K562 (cell line): Measurements from ENCODE around the gene ATRNL1. TPM values are rescaled to one million over a fixed set of nuclear protein-coding genes. Genes with fewer than 3 reads are reported as not detected.

Source experiments
- ATAC-seq: fragments of 200-7000 bp; cut with Tn5 transposase; 3 replicates; pipeline ENCODE4 v1.9.1; 2020; ENCODE audit warnings: moderate library complexity
- BruUV-seq: library from RNA; stranded (reverse); fragments of 400-500 nt; replicated peaks from 2 replicates; lab custom pipeline; 2021; lab: Mats Ljungman, UMichigan
- CTCF ChIA-PET: fragments of 300-600 bp; formaldehyde crosslinking; extraction: SDS; loops from one replicate; lab custom pipeline; 2021; ENCODE audit warnings: low intra/inter-chr PET ratio; lab: Yijun Ruan, JAX
- POLR2A ChIA-PET: fragments of 300-600, 350-650 bp; sonication (Branson Sonifier 250); formaldehyde crosslinking; extraction: SDS; loops from one replicate; lab custom pipeline; 2021; ENCODE audit warnings: antibody characterized with exemption, inconsistent platforms; lab: Yijun Ruan, JAX
- DNase-seq, 4 experiments: peaks; one replicate each; pipeline versions ENCODE4 v3.0.0 to v3.0.0-alpha.2; 2011 to 2018; ENCODE audit warnings: low spot score in 3 of 4, mixed read lengths in 3 of 4; ENCODE audit errors: extremely low read depth in 1 of 4
- FAIRE-seq: peaks from 2 replicates; lab custom pipeline; 2011; peaks lifted over from hg19 to GRCh38; lab: Jason Lieb, UNC
- H2AFZ ChIP-seq: 2 replicates; pipeline ENCODE4 v1.6.0; 2011; ENCODE audit warnings: low read depth, low read length, control low read depth, inconsistent platforms
- H3K27ac ChIP-seq: fragments of 200-600 bp; 3 replicates; pipeline ENCODE4 v1.8.0; 2011; ENCODE audit warnings: low read depth, mild to moderate bottlenecking, control low read depth, inconsistent platforms, low read length, moderate library complexity, mixed read lengths; ENCODE audit errors: extremely low read depth
- H3K27me3 ChIP-seq, 2 experiments: fragments of 300-600 bp in 1 of 2; 2 replicates in 1 of 2; 3 replicates in 1 of 2; pipeline versions ENCODE4 v1.6.0 to v1.8.0; 2011; ENCODE audit warnings: inconsistent platforms in 2 of 2, low read length in 2 of 2, mild to moderate bottlenecking in 1 of 2, mixed read lengths in 1 of 2, moderate library complexity in 1 of 2; ENCODE audit not compliant: control insufficient read depth in 2 of 2, insufficient read depth in 2 of 2
- H3K36me3 ChIP-seq: fragments of 300-600 bp; 3 replicates; pipeline ENCODE4 v1.8.0; 2011; ENCODE audit warnings: mild to moderate bottlenecking, low read length, inconsistent platforms; ENCODE audit not compliant: control insufficient read depth, insufficient read depth
- H3K4me1 ChIP-seq, 2 experiments: fragments of 200-600 bp in 1 of 2; replicated peaks in 1 of 2; 2 replicates in 1 of 2; 3 replicates in 1 of 2; pipeline versions ENCODE4 v1.5.1 to v1.8.0; 2011; ENCODE audit warnings: inconsistent platforms in 2 of 2, low read length in 2 of 2, mild to moderate bottlenecking in 1 of 2, mixed read lengths in 1 of 2, moderate library complexity in 1 of 2; ENCODE audit not compliant: control insufficient read depth in 2 of 2, insufficient read depth in 2 of 2
- H3K4me2 ChIP-seq: 2 replicates; pipeline ENCODE4 v1.6.1; 2011; ENCODE audit warnings: low read length, control low read depth, inconsistent platforms, mixed read lengths; ENCODE audit not compliant: insufficient read depth
- H3K4me3 ChIP-seq: fragments of 200-600 bp; sonication (generic), shearing (Covaris generic); 2 replicates; pipeline ENCODE4 v1.5.1; 2016; ENCODE audit warnings: control low read depth, inconsistent platforms
- H3K79me2 ChIP-seq: fragments of 200-600 bp; 3 replicates; pipeline ENCODE4 v1.8.0; 2011; ENCODE audit warnings: low read length, inconsistent platforms; ENCODE audit not compliant: control insufficient read depth, insufficient read depth
- H3K9ac ChIP-seq, 2 experiments: 2 replicates each; pipeline versions ENCODE4 v1.6.0 to v1.6.1; 2011; ENCODE audit warnings: low read depth in 2 of 2, low read length in 2 of 2, control low read depth in 1 of 2, inconsistent platforms in 1 of 2, mild to moderate bottlenecking in 1 of 2, mixed read lengths in 1 of 2; ENCODE audit not compliant: insufficient read depth in 1 of 2
- H3K9me1 ChIP-seq: one replicate; pipeline ENCODE4 v1.6.0; 2011; ENCODE audit warnings: inconsistent platforms, mild to moderate bottlenecking, low read length, moderate library complexity; ENCODE audit not compliant: control insufficient read depth, insufficient read depth
- H3K9me3 ChIP-seq: replicated peaks from 2 replicates; pipeline ENCODE4 v1.5.1; 2011; ENCODE audit warnings: low read depth, low read length, inconsistent platforms; ENCODE audit not compliant: control insufficient read depth, insufficient read depth
- H4K20me1 ChIP-seq: replicated peaks from 2 replicates; pipeline ENCODE4 v1.6.1; 2011; ENCODE audit warnings: low read length, inconsistent platforms, mixed read lengths; ENCODE audit not compliant: control insufficient read depth, insufficient read depth
- ESRRB ChIP-seq: fragments of 250-450 bp; sonication (Bioruptor Pico); IDR thresholded peaks from 2 replicates; pipeline ENCODE4 v1.5.0; 2020; ENCODE audit warnings: mild to moderate bottlenecking, moderate library complexity, borderline replicate concordance
- KLF16 ChIP-seq: IDR thresholded peaks from 2 replicates; pipeline ENCODE4 v1.6.1; 2016; ENCODE audit warnings: antibody characterized with exemption
- NUFIP1 ChIP-seq: fragments of 450-650 bp; IDR thresholded peaks from 2 replicates; pipeline ENCODE4 v1.6.1; 2018; ENCODE audit not compliant: partially characterized antibody
- RBM15 ChIP-seq: fragments of 200-400 bp; formaldehyde crosslinking; IDR thresholded peaks from 2 replicates; pipeline ENCODE4 v1.6.1; 2018; ENCODE audit warnings: mild to moderate bottlenecking, low read length, moderate library complexity; ENCODE audit not compliant: insufficient read depth
- SOX6 ChIP-seq: fragments of 450-650 bp; IDR thresholded peaks from 2 replicates; pipeline ENCODE4 v1.6.1; 2014; ENCODE audit warnings: mild to moderate bottlenecking
- XRCC5 ChIP-seq: fragments of 200-400 bp; formaldehyde crosslinking; IDR thresholded peaks from 2 replicates; pipeline ENCODE4 v1.6.1; 2017; ENCODE audit warnings: low read depth, mild to moderate bottlenecking, low read length
- ZBTB7A ChIP-seq: IDR thresholded peaks from 2 replicates; pipeline ENCODE4 v1.6.1; 2011; ENCODE audit warnings: low read depth, mild to moderate bottlenecking, low read length, moderate library complexity, borderline replicate concordance; ENCODE audit not compliant: control insufficient read depth
- ZNF217 ChIP-seq: sonication (generic); formaldehyde crosslinking; IDR thresholded peaks from 2 replicates; pipeline ENCODE4 v1.8.0; 2022; ENCODE audit warnings: mild to moderate bottlenecking, missing genetic modification reagents
- ZNF274 ChIP-seq: IDR thresholded peaks from 2 replicates; pipeline ENCODE4 v1.6.1; 2011; ENCODE audit warnings: low read depth, mild to moderate bottlenecking, low read length, moderate library complexity, borderline replicate concordance
- ZNF785 ChIP-seq: fragments of 250-450 bp; sonication (Bioruptor Pico); IDR thresholded peaks from 2 replicates; pipeline ENCODE4 v1.4.0; 2020; ENCODE audit warnings: mild to moderate bottlenecking
- WGBS: fragments of 100-300 bp; shearing (Covaris generic); methylation state at CpG from one replicate; pipeline ENCODE4 v1.1.6; 2016; ENCODE audit warnings: low coverage, mixed read lengths; ENCODE audit not compliant: insufficient coverage; ENCODE audit errors: missing lambda C conversion rate; 5-methylcytosine and 5-hydroxymethylcytosine counted together
- in situ Hi-C: fragments of 300-500 bp; cut with MboI; formaldehyde crosslinking; loops from 4 replicates; pipeline ENCODE4 v1.15.0; 2018; ENCODE audit warnings: inconsistent platforms, mixed read lengths
- intact Hi-C: fragments of 100-400 bp; cut with micrococcal nuclease; formaldehyde crosslinking; loops from 2 replicates; pipeline ENCODE4 v1.14.2; 2022
- polyA plus RNA-seq, 8 experiments: library from polyadenylated mRNA; depleted of rRNA in 4 of 8; stranded (reverse) in 5 of 8; unstranded in 3 of 8; fragments of >200 nt; fragmentation: Nextera tagmentation in 2 of 8; fragmentation: Illumina TruSeq in 1 of 8; extraction: Ambion mirVana in 2 of 8; extraction: Trizol in 1 of 8; gene quantifications; 2 replicates each; pipeline versions ENCODE4 v1.2.1 to v1.2.3, GENCODE V29; 2011 to 2014; ENCODE audit warnings: inconsistent platforms in 1 of 8, missing spikeins in 1 of 8
- total RNA-seq, 7 experiments: library from RNA; depleted of rRNA in 6 of 7; stranded (reverse); fragments of >200 nt in 6 of 7; fragmentation: Illumina TruSeq in 2 of 7; extraction: Trizol in 2 of 7; gene quantifications; 2 replicates each; pipeline versions ENCODE4 v1.2.1 to v1.2.3, GENCODE V29; 2011 to 2021; ENCODE audit warnings: low replicate concordance in 1 of 7
- TF ChIP-seq, protein P1 (sequence below): sonication (generic); formaldehyde crosslinking; IDR thresholded peaks from 2 replicates; pipeline ENCODE4 v1.8.0; 2022; ENCODE audit warnings: missing genetic modification reagents, mild to moderate bottlenecking, borderline replicate concordance
- TF ChIP-seq, protein P2 (sequence below): fragments of 450-650 bp; IDR thresholded peaks from 2 replicates; pipeline ENCODE4 v1.6.1; 2016; ENCODE audit warnings: mild to moderate bottlenecking, moderate library complexity

Gene ATRNL1
- total and polyA plus RNA-seq, 9 of the 15 experiments (the other 6 are each of a cell fraction or from before 2014, with no cell fraction given) = 0.18 TPM; not detected in 8

DNA sequence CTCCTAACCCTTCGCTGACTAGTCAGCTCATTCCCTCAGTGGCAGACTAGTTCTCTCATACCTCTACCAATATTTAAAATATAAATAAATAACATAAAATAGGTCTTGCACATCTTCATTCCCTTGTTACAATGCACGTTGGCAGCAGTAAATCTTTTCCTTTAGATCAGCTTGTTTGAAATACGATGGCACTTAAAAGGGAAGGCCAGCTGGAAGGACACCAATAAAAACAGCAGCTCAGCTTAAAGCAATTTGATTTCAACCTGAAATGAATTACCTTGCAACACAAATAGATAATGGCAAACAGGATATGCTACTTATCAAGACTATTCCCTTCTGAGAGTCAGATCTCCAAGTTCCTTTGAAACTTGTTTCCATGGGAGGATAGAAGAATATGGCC lies 858.1 kb downstream of the ATRNL1 start:
- H3K4me2 ChIP-seq = no peak overlapping the region
- DNase-seq = no peak
- no TSS peak for BruUV-seq
- H3K4me3 ChIP-seq = no peak overlapping the region
- no peak overlapping the region for H3K27ac ChIP-seq
- no peak for FAIRE-seq
- in situ Hi-C loops (no loop called here), intact Hi-C loops (no loop called here)
- 0% methylated on average over 3 of the region's 3 CpGs for WGBS
- H3K9ac ChIP-seq = no peak overlapping the region
- no peaks in the 10 kb centered on the region for H3K79me2 ChIP-seq
- H4K20me1 ChIP-seq = no peaks in the 10 kb centered on the region
- no peaks in the 10 kb centered on the region for H3K9me3 ChIP-seq
- no peaks in the 10 kb centered on the region for H3K27me3 ChIP-seq
- ChIA-PET POLR2A (no interaction called here), CTCF (no interaction called here)
- H3K36me3 ChIP-seq = no peaks in the 10 kb centered on the region
- no peaks in the 10 kb centered on the region for H3K9me1 ChIP-seq
- H2AFZ ChIP-seq = no peak overlapping the region
- ATAC-seq = no peak
- no peaks in the 10 kb centered on the region for H3K4me1 ChIP-seq
- TF ChIP-seq SOX6 (no peak), ZNF274 (no peak), KLF16 (no peak), ZNF217 (no peak), NUFIP1 (no peak), XRCC5 (no peak), ESRRB (CRISPR knock-in tag) (no peak), RBM15 (no peak), ZBTB7A (no peak), ZNF785 (no peak)
- TF ChIP-seq, protein P1, sequence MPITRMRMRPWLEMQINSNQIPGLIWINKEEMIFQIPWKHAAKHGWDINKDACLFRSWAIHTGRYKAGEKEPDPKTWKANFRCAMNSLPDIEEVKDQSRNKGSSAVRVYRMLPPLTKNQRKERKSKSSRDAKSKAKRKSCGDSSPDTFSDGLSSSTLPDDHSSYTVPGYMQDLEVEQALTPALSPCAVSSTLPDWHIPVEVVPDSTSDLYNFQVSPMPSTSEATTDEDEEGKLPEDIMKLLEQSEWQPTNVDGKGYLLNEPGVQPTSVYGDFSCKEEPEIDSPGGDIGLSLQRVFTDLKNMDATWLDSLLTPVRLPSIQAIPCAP (CRISPR knock-in tag) = no peak
- TF ChIP-seq, protein P2, sequence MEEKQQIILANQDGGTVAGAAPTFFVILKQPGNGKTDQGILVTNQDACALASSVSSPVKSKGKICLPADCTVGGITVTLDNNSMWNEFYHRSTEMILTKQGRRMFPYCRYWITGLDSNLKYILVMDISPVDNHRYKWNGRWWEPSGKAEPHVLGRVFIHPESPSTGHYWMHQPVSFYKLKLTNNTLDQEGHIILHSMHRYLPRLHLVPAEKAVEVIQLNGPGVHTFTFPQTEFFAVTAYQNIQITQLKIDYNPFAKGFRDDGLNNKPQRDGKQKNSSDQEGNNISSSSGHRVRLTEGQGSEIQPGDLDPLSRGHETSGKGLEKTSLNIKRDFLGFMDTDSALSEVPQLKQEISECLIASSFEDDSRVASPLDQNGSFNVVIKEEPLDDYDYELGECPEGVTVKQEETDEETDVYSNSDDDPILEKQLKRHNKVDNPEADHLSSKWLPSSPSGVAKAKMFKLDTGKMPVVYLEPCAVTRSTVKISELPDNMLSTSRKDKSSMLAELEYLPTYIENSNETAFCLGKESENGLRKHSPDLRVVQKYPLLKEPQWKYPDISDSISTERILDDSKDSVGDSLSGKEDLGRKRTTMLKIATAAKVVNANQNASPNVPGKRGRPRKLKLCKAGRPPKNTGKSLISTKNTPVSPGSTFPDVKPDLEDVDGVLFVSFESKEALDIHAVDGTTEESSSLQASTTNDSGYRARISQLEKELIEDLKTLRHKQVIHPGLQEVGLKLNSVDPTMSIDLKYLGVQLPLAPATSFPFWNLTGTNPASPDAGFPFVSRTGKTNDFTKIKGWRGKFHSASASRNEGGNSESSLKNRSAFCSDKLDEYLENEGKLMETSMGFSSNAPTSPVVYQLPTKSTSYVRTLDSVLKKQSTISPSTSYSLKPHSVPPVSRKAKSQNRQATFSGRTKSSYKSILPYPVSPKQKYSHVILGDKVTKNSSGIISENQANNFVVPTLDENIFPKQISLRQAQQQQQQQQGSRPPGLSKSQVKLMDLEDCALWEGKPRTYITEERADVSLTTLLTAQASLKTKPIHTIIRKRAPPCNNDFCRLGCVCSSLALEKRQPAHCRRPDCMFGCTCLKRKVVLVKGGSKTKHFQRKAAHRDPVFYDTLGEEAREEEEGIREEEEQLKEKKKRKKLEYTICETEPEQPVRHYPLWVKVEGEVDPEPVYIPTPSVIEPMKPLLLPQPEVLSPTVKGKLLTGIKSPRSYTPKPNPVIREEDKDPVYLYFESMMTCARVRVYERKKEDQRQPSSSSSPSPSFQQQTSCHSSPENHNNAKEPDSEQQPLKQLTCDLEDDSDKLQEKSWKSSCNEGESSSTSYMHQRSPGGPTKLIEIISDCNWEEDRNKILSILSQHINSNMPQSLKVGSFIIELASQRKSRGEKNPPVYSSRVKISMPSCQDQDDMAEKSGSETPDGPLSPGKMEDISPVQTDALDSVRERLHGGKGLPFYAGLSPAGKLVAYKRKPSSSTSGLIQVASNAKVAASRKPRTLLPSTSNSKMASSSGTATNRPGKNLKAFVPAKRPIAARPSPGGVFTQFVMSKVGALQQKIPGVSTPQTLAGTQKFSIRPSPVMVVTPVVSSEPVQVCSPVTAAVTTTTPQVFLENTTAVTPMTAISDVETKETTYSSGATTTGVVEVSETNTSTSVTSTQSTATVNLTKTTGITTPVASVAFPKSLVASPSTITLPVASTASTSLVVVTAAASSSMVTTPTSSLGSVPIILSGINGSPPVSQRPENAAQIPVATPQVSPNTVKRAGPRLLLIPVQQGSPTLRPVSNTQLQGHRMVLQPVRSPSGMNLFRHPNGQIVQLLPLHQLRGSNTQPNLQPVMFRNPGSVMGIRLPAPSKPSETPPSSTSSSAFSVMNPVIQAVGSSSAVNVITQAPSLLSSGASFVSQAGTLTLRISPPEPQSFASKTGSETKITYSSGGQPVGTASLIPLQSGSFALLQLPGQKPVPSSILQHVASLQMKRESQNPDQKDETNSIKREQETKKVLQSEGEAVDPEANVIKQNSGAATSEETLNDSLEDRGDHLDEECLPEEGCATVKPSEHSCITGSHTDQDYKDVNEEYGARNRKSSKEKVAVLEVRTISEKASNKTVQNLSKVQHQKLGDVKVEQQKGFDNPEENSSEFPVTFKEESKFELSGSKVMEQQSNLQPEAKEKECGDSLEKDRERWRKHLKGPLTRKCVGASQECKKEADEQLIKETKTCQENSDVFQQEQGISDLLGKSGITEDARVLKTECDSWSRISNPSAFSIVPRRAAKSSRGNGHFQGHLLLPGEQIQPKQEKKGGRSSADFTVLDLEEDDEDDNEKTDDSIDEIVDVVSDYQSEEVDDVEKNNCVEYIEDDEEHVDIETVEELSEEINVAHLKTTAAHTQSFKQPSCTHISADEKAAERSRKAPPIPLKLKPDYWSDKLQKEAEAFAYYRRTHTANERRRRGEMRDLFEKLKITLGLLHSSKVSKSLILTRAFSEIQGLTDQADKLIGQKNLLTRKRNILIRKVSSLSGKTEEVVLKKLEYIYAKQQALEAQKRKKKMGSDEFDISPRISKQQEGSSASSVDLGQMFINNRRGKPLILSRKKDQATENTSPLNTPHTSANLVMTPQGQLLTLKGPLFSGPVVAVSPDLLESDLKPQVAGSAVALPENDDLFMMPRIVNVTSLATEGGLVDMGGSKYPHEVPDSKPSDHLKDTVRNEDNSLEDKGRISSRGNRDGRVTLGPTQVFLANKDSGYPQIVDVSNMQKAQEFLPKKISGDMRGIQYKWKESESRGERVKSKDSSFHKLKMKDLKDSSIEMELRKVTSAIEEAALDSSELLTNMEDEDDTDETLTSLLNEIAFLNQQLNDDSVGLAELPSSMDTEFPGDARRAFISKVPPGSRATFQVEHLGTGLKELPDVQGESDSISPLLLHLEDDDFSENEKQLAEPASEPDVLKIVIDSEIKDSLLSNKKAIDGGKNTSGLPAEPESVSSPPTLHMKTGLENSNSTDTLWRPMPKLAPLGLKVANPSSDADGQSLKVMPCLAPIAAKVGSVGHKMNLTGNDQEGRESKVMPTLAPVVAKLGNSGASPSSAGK = no peak
